ENCODE data around the gene ITGA6. TPM values are rescaled to one million over a fixed set of nuclear protein-coding genes. Genes with fewer than 3 reads are reported as not detected.

ITGA6 gene
- total RNA-seq, 1 experiment from 2014 or later, result 181 TPM

GRCh38 chr2:172448544-172449267, 21.3 kb downstream of the ITGA6 start:
- H3K27me3 ChIP-seq (ENCODE audit: low read length), result no peaks in the 10 kb centered on the region
- peak overlapping the region; percentile 60 for H3K27ac ChIP-seq (ENCODE audit: low read length)
- no peak for ATAC-seq
- peaks cover 6% of the 10 kb centered on the region; the same call in 1 of the 2 replicates for H3K36me3 ChIP-seq (ENCODE audit: low read depth, low read length)
- no peaks in the 10 kb centered on the region for H3K9me3 ChIP-seq (ENCODE audit: low read length)
- intact Hi-C loops (cut with micrococcal nuclease), result no loop called here
- H4K20me1 ChIP-seq (ENCODE audit: low read length), result 0 out of 2 replicates have a peak, but pooled peaks cover 6% of the 10 kb centered on the region
- ChIA-PET CTCF (no interaction called here), POLR2A (ENCODE audit: unreplicated experiment) (no interaction called here)
- no peaks in the 10 kb centered on the region for H3K9me2 ChIP-seq (replicated peaks; ENCODE audit: low read length)
- no peak overlapping the region for H2AFZ ChIP-seq (ENCODE audit: low read length)
- H3K79me2 ChIP-seq (ENCODE audit: low read length), result peaks cover 93% of the 10 kb centered on the region
- H3K4me2 ChIP-seq (ENCODE audit: low read length), result peak overlapping the region; percentile 68
- H3K4me3 ChIP-seq (ENCODE audit: low read length), result peak overlapping the region; percentile 21; the same call in 1 of the 2 replicates
- H3K4me1 ChIP-seq (ENCODE audit: insufficient read depth, low read length), result peaks cover 54% of the 10 kb centered on the region
- no peak for TF ChIP-seq EZH2 (IDR thresholded peaks at IDR 0.05; ENCODE audit: low read length, unreplicated experiment)
- TF ChIP-seq CTCF (conservative IDR thresholded peaks at IDR 0.05; ENCODE audit: low read depth, low read length), result no peak
- no peak for TF ChIP-seq EZH2phosphoT487 (IDR thresholded peaks at IDR 0.05; ENCODE audit: borderline replicate concordance, low read length)
- BruUV-seq (replicated peaks), result no TSS peak
- peak; percentile 66 for DNase-seq
- H3K9ac ChIP-seq (ENCODE audit: low read length), result no peak overlapping the region
- H3F3A ChIP-seq (ENCODE audit: low read length, unreplicated experiment), result no peaks in the 10 kb centered on the region

GRCh38 chr2:172449911-172450550, 22.6 kb downstream of the ITGA6 start:
- ChIA-PET POLR2A (ENCODE audit: unreplicated experiment) (no interaction called here), CTCF (interaction anchor here (0.6 kb wide), 1 partner anchor 12 kb away, joined by 3 read pairs; no protein-coding TSS in a partner anchor)
- Histone ChIP-seq H3K9ac (ENCODE audit: low read length) (no peak overlapping the region), H3K79me2 (ENCODE audit: low read length) (peaks cover 93% of the 10 kb centered on the region), H4K20me1 (ENCODE audit: low read length) (0 out of 2 replicates have a peak, but pooled peaks cover 13% of the 10 kb centered on the region), H3F3A (ENCODE audit: low read length, unreplicated experiment) (no peaks in the 10 kb centered on the region), H3K9me2 (replicated peaks; ENCODE audit: low read length) (no peaks in the 10 kb centered on the region), H3K9me3 (ENCODE audit: low read length) (no peaks in the 10 kb centered on the region), H3K36me3 (ENCODE audit: low read depth, low read length) (no peaks in the 10 kb centered on the region), H2AFZ (ENCODE audit: low read length) (no peak overlapping the region), H3K27ac (ENCODE audit: low read length) (peak overlapping the region; percentile 60), H3K4me3 (ENCODE audit: low read length) (no peak overlapping the region), H3K4me2 (ENCODE audit: low read length) (peak overlapping the region; percentile 63), H3K27me3 (ENCODE audit: low read length) (no peaks in the 10 kb centered on the region), H3K4me1 (ENCODE audit: insufficient read depth, low read length) (peaks cover 63% of the 10 kb centered on the region)
- no TSS peak for BruUV-seq (replicated peaks)
- ATAC-seq (peak; percentile 72), DNase-seq (peak; percentile 71)
- TF ChIP-seq EZH2phosphoT487 (IDR thresholded peaks at IDR 0.05; ENCODE audit: borderline replicate concordance, low read length) (no peak), EZH2 (IDR thresholded peaks at IDR 0.05; ENCODE audit: low read length, unreplicated experiment) (no peak), CTCF (conservative IDR thresholded peaks at IDR 0.05; ENCODE audit: low read depth, low read length) (no peak)
- intact Hi-C loops (cut with micrococcal nuclease), result no loop called here
